Cerebellar cortex (tissue), 1 donor: ENCODE results near the gene UGT1A6.

Source experiments
- DNase-seq: peaks from one replicate; pipeline ENCODE4 v3.0.0-alpha.2; 2015; ENCODE audit warnings: low spot score

UGT1A6 gene

DNA sequence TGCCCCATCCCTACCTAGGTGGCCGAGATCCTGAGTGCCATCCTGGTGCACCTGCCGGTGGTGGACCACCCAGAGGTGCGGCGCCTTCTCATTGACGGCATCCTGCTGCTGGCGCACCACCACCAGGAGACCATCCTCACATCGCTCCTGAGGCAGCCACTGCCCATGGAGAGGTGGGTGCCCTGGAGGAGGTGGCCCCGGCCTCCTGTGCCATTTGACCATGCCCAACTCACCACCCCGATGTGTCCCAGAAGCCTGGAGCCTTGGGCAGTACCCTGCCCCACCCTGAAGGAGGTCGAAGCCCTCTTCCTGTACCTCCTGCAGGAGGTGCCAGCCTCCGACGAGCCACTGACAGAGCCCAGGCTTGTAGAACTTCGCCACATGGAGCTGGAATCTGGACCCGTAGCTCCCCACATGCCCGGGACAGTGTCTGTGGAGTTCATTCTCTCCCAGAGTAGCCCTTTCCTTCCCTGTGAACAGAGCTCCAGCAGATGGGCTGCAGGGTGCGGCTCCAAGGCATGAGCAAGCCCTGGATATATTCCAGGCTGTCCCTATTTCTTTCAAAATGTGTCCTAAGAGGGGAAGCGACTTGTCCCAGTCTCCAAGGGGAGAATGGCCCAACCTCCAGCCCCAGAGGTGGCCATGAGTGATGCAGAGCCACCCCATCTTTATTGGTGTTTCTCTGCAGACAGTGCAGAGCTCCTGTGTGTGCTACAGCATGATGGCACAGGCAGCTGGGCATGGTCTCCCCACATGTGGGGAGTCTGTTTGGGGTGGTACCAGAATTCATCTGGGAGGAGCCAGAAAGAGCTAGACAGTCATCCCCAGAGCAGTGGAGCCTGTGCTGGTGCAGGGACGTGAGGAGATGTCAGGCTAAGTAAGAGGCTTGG lies 127.4 kb downstream of the UGT1A6 start:
- no peak for DNase-seq

DNA sequence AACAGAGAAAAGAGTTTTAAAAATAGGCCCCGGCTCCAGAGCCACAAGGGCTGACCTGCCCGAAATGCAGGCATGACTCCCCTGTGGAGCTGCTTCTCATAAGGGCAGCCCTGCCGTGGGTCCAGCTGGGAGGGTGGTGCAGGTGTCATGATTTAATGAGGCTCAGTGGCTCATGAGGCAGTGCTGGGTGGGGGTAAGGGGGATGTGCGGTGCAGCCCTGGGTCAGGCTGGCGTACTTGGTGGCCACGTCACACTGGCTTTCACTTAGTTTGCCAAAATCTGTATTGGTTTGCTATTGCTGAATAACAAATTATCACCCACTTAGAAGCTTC lies 128.1 kb downstream of the UGT1A6 start:
- no peak for DNase-seq

DNA sequence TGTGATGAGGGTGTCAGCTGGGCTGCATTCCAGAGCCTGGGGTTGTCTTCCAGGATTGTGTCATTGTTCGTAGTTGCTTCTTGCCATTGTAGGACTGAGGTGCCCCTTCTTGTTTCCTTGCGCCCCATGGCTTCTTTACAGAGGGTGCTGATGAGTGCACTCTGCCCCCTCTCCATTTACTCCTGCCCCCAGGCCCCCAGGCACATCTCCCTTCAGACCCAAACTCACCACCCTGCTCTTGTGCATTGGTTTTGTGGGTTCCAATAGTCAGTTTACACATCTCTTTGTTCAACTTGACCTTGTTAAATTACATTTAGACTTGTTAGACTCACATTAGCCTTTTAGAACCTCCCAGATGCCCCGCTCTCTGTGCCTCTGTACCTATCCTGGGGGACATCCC lies 128.5 kb downstream of the UGT1A6 start:
- DNase-seq: no peak

DNA sequence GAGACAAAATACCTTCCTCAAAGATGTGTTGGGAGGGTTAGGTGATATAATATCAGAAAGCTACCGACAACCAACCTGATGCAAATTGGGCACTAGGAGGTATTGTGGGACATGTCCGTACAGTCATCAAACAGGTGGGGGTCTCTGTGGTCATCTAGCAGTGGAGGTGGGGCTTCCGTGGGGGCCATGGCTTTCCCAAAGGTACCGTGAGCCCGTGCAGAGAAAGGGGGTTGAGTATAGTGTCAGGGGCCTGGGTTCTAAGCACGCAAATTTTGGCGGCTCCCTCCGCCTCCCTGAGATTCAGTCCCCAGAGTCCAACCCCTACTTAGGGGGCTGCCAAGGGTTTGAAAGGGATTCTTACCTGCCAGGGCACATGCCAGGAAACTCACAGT lies 129.0 kb downstream of the UGT1A6 start:
- DNase-seq: no peak

DNA sequence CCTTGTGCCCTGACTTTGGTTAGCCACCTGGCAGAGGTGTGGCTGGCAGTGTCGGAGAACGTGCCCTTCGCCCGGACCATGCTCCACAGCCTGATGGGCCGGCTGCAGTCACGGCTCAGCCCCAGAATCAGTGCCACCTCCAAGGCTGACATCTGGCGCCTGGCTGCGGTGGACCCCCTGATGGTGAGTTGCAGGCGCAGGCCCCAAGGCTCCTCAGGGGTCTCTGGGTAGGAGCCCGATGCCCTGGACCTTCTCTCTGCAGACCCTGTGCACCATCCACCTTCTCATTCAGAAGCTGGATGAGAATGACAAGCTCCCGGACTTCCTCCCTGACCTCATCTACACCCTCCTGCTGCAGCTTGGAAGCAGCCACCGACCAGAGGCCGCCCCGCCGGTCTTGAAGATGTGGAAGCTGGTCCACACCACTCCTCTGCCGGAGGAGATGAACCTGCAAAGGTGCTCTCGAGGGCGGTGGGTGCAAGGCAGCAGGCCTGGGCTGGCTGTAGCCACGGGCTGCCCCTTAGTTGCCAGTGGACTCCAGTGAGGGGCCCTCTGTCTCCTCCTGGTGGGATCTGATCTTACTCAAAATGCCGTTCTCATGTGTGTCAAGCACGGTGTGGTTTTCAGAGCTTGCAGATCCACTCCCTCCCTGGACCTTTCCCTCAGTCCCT lies 129.5 kb downstream of the UGT1A6 start:
- DNase-seq: no peak
